T-cell (primary cell): ENCODE measurements around the gene CFAP74. TPM values are rescaled to one million over a fixed set of nuclear protein-coding genes. Genes with fewer than 3 reads are reported as not detected.

Experiments used
- ATAC-seq, 4 experiments: fragments of 200-7000 bp in 3 of 4; fragments of 150-1000 bp in 1 of 4; cut with Tn5 transposase; replicated peaks in 1 of 4; 1 replicate in 3 of 4; 2 replicates in 1 of 4; pipeline ENCODE4 v1.10.0; 2021; ENCODE audit warnings: moderate library complexity in 3 of 4, mild to moderate bottlenecking in 2 of 4, moderate number of reproducible peaks in 1 of 4
- CTCF ChIA-PET, 2 donors: fragments of 300-600 bp; sonication (Branson Sonifier 250); formaldehyde crosslinking; loops; one replicate each; lab custom pipeline; 2022; ENCODE audit warnings: antibody characterized with exemption in 2 of 2; lab: Charles Lee
- POLR2A ChIA-PET, 2 donors: fragments of 300-600 bp; sonication (Branson Sonifier 250); formaldehyde crosslinking; loops; one replicate each; lab custom pipeline; 2022; ENCODE audit warnings: antibody characterized with exemption in 2 of 2; lab: Charles Lee
- DNase-seq, 35 experiments: peaks; one replicate each; pipeline versions ENCODE4 v3.0.0 to v3.0.0-alpha.2; 2013 to 2023
- H3K27ac ChIP-seq: one replicate; pipeline ENCODE4 v1.5.1; 2013; ENCODE audit warnings: low read length
- H3K27me3 ChIP-seq, 2 experiments: replicated peaks in 1 of 2; 1 replicate in 1 of 2; 2 replicates in 1 of 2; pipeline versions ENCODE4 v1.6.1 to v1.7.0; 2013; ENCODE audit warnings: low read length in 1 of 2, mixed read lengths in 1 of 2; ENCODE audit not compliant: control insufficient read depth in 2 of 2, insufficient read depth in 2 of 2; ENCODE audit errors: extremely low read depth in 1 of 2
- H3K36me3 ChIP-seq, 2 donors: 1 replicate in 1 of 2; 2 replicates in 1 of 2; pipeline versions ENCODE4 v1.6.1 to v1.7.0; 2013; ENCODE audit warnings: low read length in 1 of 2; ENCODE audit not compliant: control insufficient read depth in 2 of 2, insufficient read depth in 1 of 2; ENCODE audit errors: extremely low read depth in 1 of 2
- H3K4me1 ChIP-seq, 2 experiments: 1 replicate in 1 of 2; 2 replicates in 1 of 2; pipeline versions ENCODE4 v1.6.1 to v1.7.0; 2013; ENCODE audit warnings: low read length in 2 of 2, mixed read lengths in 1 of 2; ENCODE audit not compliant: insufficient read depth in 2 of 2, control insufficient read depth in 1 of 2; ENCODE audit errors: extremely low read depth in 1 of 2
- H3K4me3 ChIP-seq, 2 donors: 1 replicate in 1 of 2; 2 replicates in 1 of 2; pipeline versions ENCODE4 v1.5.1 to v1.7.0; 2013; ENCODE audit warnings: mild to moderate bottlenecking in 2 of 2, low read length in 1 of 2, moderate library complexity in 1 of 2; ENCODE audit not compliant: control insufficient read depth in 1 of 2; ENCODE audit errors: extremely low read depth in 1 of 2
- H3K9me3 ChIP-seq: 2 replicates; pipeline ENCODE4 v1.7.0; 2013
- H3K27ac Mint-ChIP-seq, 2 donors: one replicate each; pipeline ENCODE4 v1.8.0; 2020 to 2021; ENCODE audit warnings: mild to moderate bottlenecking in 2 of 2, mixed read lengths in 2 of 2
- H3K27me3 Mint-ChIP-seq, 2 donors: one replicate each; pipeline ENCODE4 v1.8.0; 2021 to 2022; ENCODE audit warnings: mixed read lengths in 2 of 2
- H3K36me3 Mint-ChIP-seq: one replicate; pipeline ENCODE4 v1.8.0; 2021; ENCODE audit warnings: mixed read lengths
- H3K4me1 Mint-ChIP-seq, 3 donors: one replicate each; pipeline ENCODE4 v1.8.0; 2020 to 2022; ENCODE audit warnings: mixed read lengths in 3 of 3, mild to moderate bottlenecking in 1 of 3
- H3K4me3 Mint-ChIP-seq, 3 donors: one replicate each; pipeline ENCODE4 v1.8.0; 2020 to 2022; ENCODE audit warnings: mild to moderate bottlenecking in 3 of 3, mixed read lengths in 3 of 3, moderate library complexity in 3 of 3
- H3K9me3 Mint-ChIP-seq, 3 donors: one replicate each; pipeline ENCODE4 v1.8.0; 2020 to 2022; ENCODE audit warnings: mixed read lengths in 3 of 3
- WGBS: methylation state at CpG from one replicate; pipeline ENCODE4 v1.1.5; 2013; ENCODE audit warnings: missing lambda C conversion rate; ENCODE audit not compliant: insufficient coverage; 5-methylcytosine and 5-hydroxymethylcytosine counted together
- total RNA-seq, 35 experiments: library from RNA in 6 of 35; stranded (reverse) in 6 of 35; fragments of 120-200 nt in 1 of 35; gene quantifications; one replicate each; pipeline versions ENCODE4 v1.2.1 to v1.2.4 and lab custom pipeline; 2013 to 2026

Gene CFAP74
- total RNA-seq, 5 donors from 2014 or later (not counting 1 experiment from before 2014, with no cell fraction given), result not detected

DNA sequence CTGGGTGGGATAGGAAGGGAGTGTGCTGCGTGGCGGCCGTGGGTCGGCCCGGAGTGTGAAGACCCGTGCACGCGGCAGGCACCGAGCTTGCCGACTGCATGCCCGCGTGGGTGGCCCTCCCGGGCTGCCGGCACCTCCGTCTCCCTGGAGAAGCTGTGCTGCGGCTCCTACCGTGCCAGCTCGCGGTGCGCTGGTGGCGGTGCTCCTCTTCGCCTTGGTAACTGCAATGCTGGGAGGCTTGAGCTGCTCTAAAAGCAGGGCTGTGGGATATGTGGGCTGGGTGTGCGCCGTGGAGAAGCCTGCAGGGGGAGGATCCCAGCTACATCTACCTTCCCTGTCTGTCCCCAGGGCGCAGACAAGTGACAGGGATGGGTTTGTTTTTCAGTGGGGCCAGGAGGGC, 18.0 kb upstream of the CFAP74 start:
- H3K9me3 Mint-ChIP-seq, result no peaks in the 10 kb centered on the region
- Histone ChIP-seq H3K4me3 (no peak overlapping the region), H3K4me1 (peaks cover 0 to 32% of the 10 kb centered on the region in 2 experiments), H3K27ac (no peak overlapping the region), H3K9me3 (no peaks in the 10 kb centered on the region), H3K27me3 (peaks cover 2 to 85% of the 10 kb centered on the region in 2 experiments), H3K36me3 (no peaks in the 10 kb centered on the region)
- H3K4me1 Mint-ChIP-seq, result peaks cover 10 to 19% (median 11%) of the 10 kb centered on the region in 3 donors
- peaks cover 43 to 67% of the 10 kb centered on the region in 2 donors for H3K27me3 Mint-ChIP-seq
- DNase-seq, result no peak
- 93% methylated on average over 17 of the region's 25 CpGs for WGBS
- POLR2A ChIA-PET, result no interaction called here
- H3K27ac Mint-ChIP-seq, result no peak overlapping the region
- no peak for ATAC-seq
- peak overlapping the region in 1 of 3 donors; percentile 57 for H3K4me3 Mint-ChIP-seq
- no peaks in the 10 kb centered on the region for H3K36me3 Mint-ChIP-seq
- CTCF ChIA-PET, result interaction anchor here in 1 of 2 donors (0.5 kb wide), 1 partner anchor 58 kb away, joined by 4 read pairs; no protein-coding TSS in a partner anchor

DNA sequence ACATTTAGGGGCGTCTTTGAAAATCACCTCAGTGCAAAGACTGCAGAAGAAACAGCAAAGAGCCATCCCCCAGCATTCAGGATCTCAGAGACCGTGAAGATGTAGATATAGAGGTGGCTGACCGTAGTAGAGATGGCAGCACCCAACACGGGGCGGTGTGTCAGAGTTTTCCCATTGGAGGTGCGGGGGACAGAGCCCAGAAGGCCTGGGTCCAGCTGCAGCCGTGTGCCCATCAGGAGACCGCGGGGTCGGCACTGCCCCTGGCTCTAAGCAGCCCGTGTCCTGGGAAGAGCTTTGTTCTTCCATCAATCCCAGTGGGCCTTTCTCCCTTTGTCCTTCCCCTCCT, 16.7 kb upstream of the CFAP74 start:
- Mint-ChIP-seq H3K27me3 (peaks cover 45 to 79% of the 10 kb centered on the region in 2 donors), H3K27ac (no peak overlapping the region), H3K4me1 (peaks cover 5 to 17% (median 11%) of the 10 kb centered on the region in 3 donors), H3K36me3 (no peaks in the 10 kb centered on the region), H3K4me3 (peak overlapping the region in 1 of 3 donors; percentile 57), H3K9me3 (no peaks in the 10 kb centered on the region)
- Histone ChIP-seq H3K27me3 (peaks cover 2 to 88% of the 10 kb centered on the region in 2 experiments), H3K36me3 (no peaks in the 10 kb centered on the region), H3K4me3 (no peak overlapping the region), H3K4me1 (peaks cover 0 to 22% of the 10 kb centered on the region in 2 experiments), H3K9me3 (no peaks in the 10 kb centered on the region), H3K27ac (no peak overlapping the region)
- ATAC-seq, result no peak
- WGBS, result 85% methylated on average over 6 of the region's 11 CpGs
- no peak for DNase-seq
- POLR2A ChIA-PET, result no interaction called here
- CTCF ChIA-PET, result no interaction called here

DNA sequence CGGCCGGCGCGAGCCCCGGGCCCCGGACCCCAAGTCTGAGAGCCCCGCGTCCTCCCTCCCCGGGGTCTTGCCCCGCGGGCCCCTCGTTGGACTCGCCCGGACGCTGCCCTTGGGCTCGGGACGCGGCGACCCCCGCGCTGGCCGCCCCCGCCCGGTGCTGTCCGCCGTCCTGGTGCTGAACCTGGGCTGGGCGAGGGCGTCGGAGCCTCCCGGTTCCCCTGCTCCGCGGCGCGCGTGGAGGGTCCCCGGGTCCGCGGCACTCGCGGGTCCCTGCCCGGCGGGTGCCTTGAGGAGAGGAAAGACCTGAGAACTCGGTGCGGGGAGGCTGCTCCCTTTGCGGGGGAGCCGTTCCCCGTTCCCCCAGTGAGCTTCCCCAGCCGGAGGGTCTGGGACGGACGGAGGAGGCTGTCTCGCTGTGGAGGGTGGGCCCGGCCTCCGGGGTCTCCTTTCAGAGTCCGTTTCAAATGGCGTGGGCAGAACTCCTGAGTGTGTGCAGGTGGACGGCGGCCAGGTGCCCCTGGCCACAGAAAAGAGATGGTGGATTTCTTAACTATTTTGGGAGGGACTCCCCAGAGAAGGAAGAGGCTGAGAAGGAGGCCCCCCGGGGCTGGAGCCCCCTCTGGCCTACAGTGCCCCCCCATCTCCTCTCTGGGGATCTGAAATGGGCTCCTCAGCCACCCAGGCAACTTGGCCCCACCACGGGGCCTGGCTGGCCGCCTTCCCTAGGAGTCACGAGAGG, 16.2 kb upstream of the CFAP74 start:
- ATAC-seq (peak in 3 of 4 experiments; percentile 38 to 64 (median 46)), DNase-seq (peak in 1 of 35 experiments; percentile 18)
- no peak overlapping the region for H3K4me3 ChIP-seq
- peaks cover 0 to 18% of the 10 kb centered on the region in 2 experiments for H3K4me1 ChIP-seq
- ChIA-PET CTCF (no interaction called here), POLR2A (no interaction called here)
- no peaks in the 10 kb centered on the region for H3K36me3 Mint-ChIP-seq
- H3K27ac ChIP-seq, result no peak overlapping the region
- peak overlapping the region in 1 of 3 donors; percentile 19 for H3K4me3 Mint-ChIP-seq
- H3K9me3 ChIP-seq, result no peaks in the 10 kb centered on the region
- peaks cover 5 to 17% (median 11%) of the 10 kb centered on the region in 3 donors for H3K4me1 Mint-ChIP-seq
- H3K27ac Mint-ChIP-seq, result no peak overlapping the region
- no peaks in the 10 kb centered on the region for H3K9me3 Mint-ChIP-seq
- H3K27me3 Mint-ChIP-seq, result peaks cover 50 to 84% of the 10 kb centered on the region in 2 donors
- H3K36me3 ChIP-seq, result no peaks in the 10 kb centered on the region
- WGBS, result 18% methylated on average over 56 of the region's 61 CpGs
- peaks cover 2 to 88% of the 10 kb centered on the region in 2 experiments for H3K27me3 ChIP-seq

DNA sequence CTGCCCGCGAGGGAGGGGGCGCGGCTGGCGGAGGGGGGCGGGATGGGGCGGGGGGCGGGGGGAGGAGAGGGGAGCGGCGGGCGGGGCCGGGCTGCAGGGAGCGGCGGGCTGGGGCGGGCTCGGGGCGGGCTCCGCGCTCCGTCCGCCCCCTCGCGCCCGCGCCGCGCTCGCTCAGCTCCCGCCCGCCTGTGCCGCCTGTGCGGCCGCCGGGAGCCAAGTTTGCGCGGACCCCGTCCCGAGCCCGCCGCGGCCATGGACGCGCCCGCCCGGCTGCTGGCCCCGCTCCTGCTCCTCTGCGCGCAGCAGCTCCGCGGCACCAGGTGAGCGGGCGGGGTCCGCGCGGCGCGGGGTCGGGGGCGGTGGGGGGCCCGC, 15.6 kb upstream of the CFAP74 start, which contains the start of gene GABRD:
TSS of gene GABRD (plus strand) at position 174 of the 372 bp plus-strand sequence. CDS start at position 253, 79 bp downstream.
- Mint-ChIP-seq H3K27me3 (peaks cover 55 to 86% of the 10 kb centered on the region in 2 donors), H3K4me3 (peak within 1 kb of the TSS; percentile 58 to 83 (median 76)), H3K4me1 (peaks cover 5 to 17% (median 11%) of the 10 kb centered on the region in 3 donors), H3K36me3 (no peaks in the 10 kb centered on the region), H3K27ac (no peak within 1 kb of the TSS), H3K9me3 (no peaks in the 10 kb centered on the region)
- WGBS, result under 1% methylated on average over 50 of the region's 60 CpGs
- ATAC-seq, result peak in 3 of 4 experiments; percentile 57 to 83 (median 71)
- H3K27ac ChIP-seq, result no peak within 1 kb of the TSS
- peaks cover 0 to 18% of the 10 kb centered on the region in 2 experiments for H3K4me1 ChIP-seq
- ChIA-PET POLR2A (no interaction called here), CTCF (no interaction called here)
- H3K36me3 ChIP-seq, result no peaks in the 10 kb centered on the region
- H3K27me3 ChIP-seq, result peaks cover 2 to 87% of the 10 kb centered on the region in 2 experiments
- no peaks in the 10 kb centered on the region for H3K9me3 ChIP-seq
- DNase-seq, result peak in 3 of 35 experiments; percentile 13 to 39 (median 15)
- no peak within 1 kb of the TSS for H3K4me3 ChIP-seq

DNA sequence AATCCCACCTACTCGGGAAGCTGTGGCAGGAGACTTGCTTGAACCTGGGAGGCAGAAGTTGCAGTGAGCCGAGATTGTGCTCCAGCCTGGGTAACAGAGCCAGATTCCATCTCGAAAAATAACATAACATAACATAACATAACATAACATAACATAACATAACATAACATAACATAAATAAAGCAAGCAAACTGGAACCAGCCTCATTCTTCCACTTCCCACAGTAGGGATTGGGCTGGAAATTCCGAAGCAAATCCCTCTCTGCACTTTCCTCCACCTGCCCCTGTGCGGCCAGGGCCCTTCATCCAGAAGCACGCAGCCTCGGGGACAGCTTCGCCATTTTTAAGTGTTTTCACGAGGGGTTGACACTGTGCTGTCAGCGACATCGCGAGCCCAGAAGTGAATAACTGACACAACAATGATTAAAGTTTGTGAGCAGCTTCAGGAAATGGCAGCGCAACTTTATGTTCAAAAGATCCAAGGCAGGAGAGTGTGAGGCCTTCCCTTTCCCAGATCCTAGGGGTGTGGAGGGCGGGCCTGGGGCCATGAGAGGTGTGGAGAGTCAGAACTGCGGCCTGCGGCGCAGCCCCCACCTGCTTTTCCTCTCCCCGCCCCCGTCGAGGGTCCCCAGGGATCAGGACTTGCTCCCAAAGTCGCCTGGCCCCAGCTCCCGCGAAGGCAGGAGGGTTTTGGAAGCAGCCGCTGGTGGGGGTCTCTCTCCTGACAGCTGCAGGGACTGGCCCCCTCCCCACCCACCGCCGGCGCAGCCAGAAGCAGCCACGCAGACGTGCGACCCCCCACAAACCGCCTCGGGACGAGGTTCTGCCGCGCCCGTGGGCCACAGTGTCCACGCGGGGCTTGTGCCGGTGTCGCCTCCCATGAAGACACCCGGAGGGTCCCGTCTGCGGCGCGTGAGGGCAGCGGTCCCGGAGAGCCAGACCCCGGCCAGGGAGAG, 14.9 kb upstream of the CFAP74 start:
- H3K27ac ChIP-seq, result no peak overlapping the region
- peak overlapping the region; percentile 58 to 83 (median 76) for H3K4me3 Mint-ChIP-seq
- no peak overlapping the region for H3K4me3 ChIP-seq
- ChIA-PET CTCF (no interaction called here), POLR2A (no interaction called here)
- H3K4me1 ChIP-seq, result peaks cover 0 to 18% of the 10 kb centered on the region in 2 experiments
- 15% methylated on average over 31 of the region's 48 CpGs for WGBS
- peaks cover 5 to 17% (median 11%) of the 10 kb centered on the region in 3 donors for H3K4me1 Mint-ChIP-seq
- DNase-seq (no peak), ATAC-seq (no peak)
- no peaks in the 10 kb centered on the region for H3K9me3 ChIP-seq
- no peak overlapping the region for H3K27ac Mint-ChIP-seq
- no peaks in the 10 kb centered on the region for H3K9me3 Mint-ChIP-seq
- H3K36me3 Mint-ChIP-seq, result no peaks in the 10 kb centered on the region
- no peaks in the 10 kb centered on the region for H3K36me3 ChIP-seq
- peaks cover 55 to 84% of the 10 kb centered on the region in 2 donors for H3K27me3 Mint-ChIP-seq
- H3K27me3 ChIP-seq, result peaks cover 2 to 86% of the 10 kb centered on the region in 2 experiments

DNA sequence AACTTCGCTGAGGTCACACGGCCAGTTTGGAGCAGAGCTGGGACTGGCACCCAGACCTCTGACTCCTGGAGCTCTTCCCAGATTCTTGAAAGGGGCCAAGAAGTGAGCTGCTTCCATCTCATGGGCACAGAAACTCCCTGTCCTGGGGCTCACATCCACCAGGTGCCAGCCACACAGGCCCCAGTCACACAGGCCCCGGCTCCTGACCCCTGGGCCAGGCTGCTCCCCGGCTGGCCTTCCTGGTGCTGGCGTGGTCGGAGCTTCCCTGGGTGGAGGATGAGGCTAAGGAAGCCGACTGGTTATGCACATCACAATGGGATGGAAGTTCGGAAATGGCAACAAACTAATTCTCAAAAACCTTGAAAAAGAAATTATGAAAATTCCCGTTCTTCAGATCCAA, 12.5 kb upstream of the CFAP74 start:
- no peak overlapping the region for H3K4me3 ChIP-seq
- ChIA-PET POLR2A (no interaction called here), CTCF (no interaction called here)
- no peak overlapping the region for H3K4me3 Mint-ChIP-seq
- peaks cover 5 to 17% (median 10%) of the 10 kb centered on the region in 3 donors for H3K4me1 Mint-ChIP-seq
- no peaks in the 10 kb centered on the region for H3K36me3 ChIP-seq
- no peaks in the 10 kb centered on the region for H3K9me3 ChIP-seq
- no peak overlapping the region for H3K27ac Mint-ChIP-seq
- no peak for DNase-seq
- H3K4me1 ChIP-seq, result peaks cover 0 to 18% of the 10 kb centered on the region in 2 experiments
- H3K36me3 Mint-ChIP-seq, result no peaks in the 10 kb centered on the region
- no peak for ATAC-seq
- peaks cover 2 to 63% of the 10 kb centered on the region in 2 experiments for H3K27me3 ChIP-seq
- WGBS, result 76% methylated on average over 5 of the region's 9 CpGs
- no peaks in the 10 kb centered on the region for H3K9me3 Mint-ChIP-seq
- H3K27me3 Mint-ChIP-seq, result peaks cover 41 to 62% of the 10 kb centered on the region in 2 donors
- H3K27ac ChIP-seq, result no peak overlapping the region
